ENCODE results near the gene NUDT1. TPM values are rescaled to one million over a fixed set of nuclear protein-coding genes. Genes with fewer than 3 reads are reported as not detected.

NUDT1 gene
- polyA plus RNA-seq (2013) = 23.2 and 26.4 TPM in 2 replicates

GRCh38 chr7:2241580-2242540 lies at the start of gene NUDT1, which contains the start of gene MRM2:
Gene NUDT1 (plus strand): TSS chr7:2242226. CDS start chr7:2244575, 2,349 bp downstream.
Gene MRM2 (minus strand): TSS chr7:2242205. CDS start chr7:2242169, 36 bp downstream.
- H3K9me3 ChIP-seq (ENCODE audit: insufficient read depth, low read depth, low read length) = no peaks in the 10 kb centered on the region
- H2BK120ac ChIP-seq (ENCODE audit: insufficient read depth, low read length, poor library complexity) = peak within 1 kb of the TSS; percentile 84
- H3K23ac ChIP-seq (ENCODE audit: low read length) = no peak within 1 kb of the TSS
- peak within 1 kb of the TSS; percentile 99 for H3K4ac ChIP-seq (ENCODE audit: low read depth, low read length)
- peak within 1 kb of the TSS; percentile 98 for H3K9ac ChIP-seq (ENCODE audit: low read length)
- peak within 1 kb of the TSS; percentile 98 for H4K8ac ChIP-seq (ENCODE audit: low read depth, low read length)
- peak within 1 kb of the TSS; percentile 97 for H3K18ac ChIP-seq (ENCODE audit: low read length)
- WGBS (ENCODE audit: extremely low coverage, insufficient coverage, insufficient read length) = no CpG with 5 or more reads among the region's 81 CpGs
- H3K4me1 ChIP-seq (ENCODE audit: control insufficient read depth in 1 of 2, insufficient read depth in 2 of 2, low read length in 2 of 2) = peaks cover 8 to 9% of the 10 kb centered on the region in 2 experiments
- peak within 1 kb of the TSS; percentile 100 for H3K4me3 ChIP-seq (ENCODE audit: low read depth, low read length)
- no peak within 1 kb of the TSS for H2BK12ac ChIP-seq (ENCODE audit: low read length)
- H4K12ac ChIP-seq (ENCODE audit: low read depth, low read length) = peak within 1 kb of the TSS; percentile 98
- H2AFZ ChIP-seq (ENCODE audit: insufficient read depth, low read length, poor library complexity) = peak within 1 kb of the TSS; percentile 94
- H3K4me2 ChIP-seq (ENCODE audit: low read length) = peak within 1 kb of the TSS; percentile 75
- no peaks in the 10 kb centered on the region for H3K27me3 ChIP-seq (ENCODE audit: insufficient read depth, low read length)
- peaks cover 11% of the 10 kb centered on the region for H3K79me1 ChIP-seq (ENCODE audit: low read length)
- H4K91ac ChIP-seq (ENCODE audit: low read depth, low read length) = peak within 1 kb of the TSS; percentile 93
- peaks cover 28 to 29% of the 10 kb centered on the region in 2 experiments for H3K36me3 ChIP-seq (ENCODE audit: control insufficient read depth in 1 of 2, insufficient read depth in 2 of 2, low read length in 2 of 2)
- H3K14ac ChIP-seq (ENCODE audit: low read length) = peak within 1 kb of the TSS; percentile 97
- DNase-seq = peak; percentile 76 to 93
- H2AK5ac ChIP-seq (ENCODE audit: low read length) = peak within 1 kb of the TSS; percentile 92
- H3K79me2 ChIP-seq (ENCODE audit: control insufficient read depth, insufficient read depth, low read length, poor library complexity) = peaks cover 6% of the 10 kb centered on the region
- peak within 1 kb of the TSS; percentile 3 for H3K27ac ChIP-seq (ENCODE audit: low read depth, low read length)
- H2BK5ac ChIP-seq (ENCODE audit: low read depth, low read length, poor library complexity) = peak within 1 kb of the TSS; percentile 53

- no peak overlapping the region for H2BK5ac ChIP-seq (ENCODE audit: low read depth, low read length, poor library complexity)
- H3K4me2 ChIP-seq (ENCODE audit: low read length) = no peak overlapping the region
- H2BK120ac ChIP-seq (ENCODE audit: insufficient read depth, low read length, poor library complexity) = no peak overlapping the region
- H3K9me3 ChIP-seq (ENCODE audit: insufficient read depth, low read depth, low read length) = no peaks in the 10 kb centered on the region
- no peak for DNase-seq
- H4K12ac ChIP-seq (ENCODE audit: low read depth, low read length) = no peak overlapping the region
- H3K18ac ChIP-seq (ENCODE audit: low read length) = no peak overlapping the region
- no peak overlapping the region for H3K9ac ChIP-seq (ENCODE audit: low read length)
- H3K27me3 ChIP-seq (ENCODE audit: insufficient read depth, low read length) = no peaks in the 10 kb centered on the region
- WGBS (ENCODE audit: extremely low coverage, insufficient coverage, insufficient read length) = no CpG with 5 or more reads among the region's 18 CpGs
- H3K4me3 ChIP-seq (ENCODE audit: low read depth, low read length) = no peak overlapping the region
- H3K4me1 ChIP-seq (ENCODE audit: control insufficient read depth in 1 of 2, insufficient read depth in 2 of 2, low read length in 2 of 2) = no peaks in the 10 kb centered on the region
- H3K14ac ChIP-seq (ENCODE audit: low read length) = no peak overlapping the region
- H3K79me2 ChIP-seq (ENCODE audit: control insufficient read depth, insufficient read depth, low read length, poor library complexity) = no peaks in the 10 kb centered on the region
- no peak overlapping the region for H3K27ac ChIP-seq (ENCODE audit: low read depth, low read length)
- H4K91ac ChIP-seq (ENCODE audit: low read depth, low read length) = no peak overlapping the region
- no peak overlapping the region for H2BK12ac ChIP-seq (ENCODE audit: low read length)
- H2AK5ac ChIP-seq (ENCODE audit: low read length) = no peak overlapping the region
- no peak overlapping the region for H3K23ac ChIP-seq (ENCODE audit: low read length)
- H3K4ac ChIP-seq (ENCODE audit: low read depth, low read length) = no peak overlapping the region
- H4K8ac ChIP-seq (ENCODE audit: low read depth, low read length) = no peak overlapping the region
- H3K36me3 ChIP-seq (ENCODE audit: control insufficient read depth in 1 of 2, insufficient read depth in 2 of 2, low read length in 2 of 2) = peaks cover 23 to 24% of the 10 kb centered on the region in 2 experiments
- H2AFZ ChIP-seq (ENCODE audit: insufficient read depth, low read length, poor library complexity) = no peak overlapping the region
- no peaks in the 10 kb centered on the region for H3K79me1 ChIP-seq (ENCODE audit: low read length)
Measured at GRCh38 chr7:2192831-2193534, 49.0 kb upstream of the NUDT1 start.

DNA sequence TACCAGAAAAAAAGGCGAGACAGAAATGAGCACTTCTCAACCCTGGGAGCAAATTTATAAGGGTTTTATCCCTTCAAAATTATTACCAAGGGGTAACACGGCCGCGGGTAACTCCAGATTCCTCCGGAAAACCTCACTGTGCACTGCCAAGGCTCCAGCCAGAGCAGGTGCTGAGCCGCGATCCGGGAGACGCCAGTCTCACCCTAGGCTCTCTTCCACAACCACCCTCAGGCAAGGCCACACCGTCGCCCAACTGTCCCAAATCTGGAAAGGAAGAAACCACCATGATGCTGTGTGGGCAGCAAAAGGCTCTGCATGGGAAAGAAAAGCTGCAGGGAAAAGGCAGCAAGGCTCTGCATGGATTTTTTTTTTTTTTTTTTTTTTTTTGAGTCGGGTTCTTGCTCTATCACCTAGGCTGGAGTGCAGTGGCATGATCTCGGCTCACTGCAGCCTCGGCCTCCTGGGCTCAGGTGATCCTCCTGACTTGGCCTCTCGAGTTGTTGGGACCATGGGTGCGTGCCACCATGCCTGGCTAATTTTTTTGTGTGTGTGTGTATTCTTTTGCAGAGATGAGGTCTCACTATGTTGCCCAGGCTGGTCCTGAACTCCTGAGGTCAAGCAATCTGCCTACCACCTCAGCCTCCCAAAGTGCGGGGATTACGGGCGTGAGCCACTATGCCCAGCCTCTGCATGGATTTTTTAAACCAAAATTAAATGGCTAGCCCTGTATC lies 48.3 kb upstream of the NUDT1 start:
- H2AFZ ChIP-seq (ENCODE audit: insufficient read depth, low read length, poor library complexity) = no peak overlapping the region
- H3K18ac ChIP-seq (ENCODE audit: low read length) = no peak overlapping the region
- no peak overlapping the region for H3K4me3 ChIP-seq (ENCODE audit: low read depth, low read length)
- no peak for DNase-seq
- no peaks in the 10 kb centered on the region for H3K9me3 ChIP-seq (ENCODE audit: insufficient read depth, low read depth, low read length)
- no peaks in the 10 kb centered on the region for H3K79me2 ChIP-seq (ENCODE audit: control insufficient read depth, insufficient read depth, low read length, poor library complexity)
- no peak overlapping the region for H3K9ac ChIP-seq (ENCODE audit: low read length)
- H3K27me3 ChIP-seq (ENCODE audit: insufficient read depth, low read length) = no peaks in the 10 kb centered on the region
- no peak overlapping the region for H2BK12ac ChIP-seq (ENCODE audit: low read length)
- H3K14ac ChIP-seq (ENCODE audit: low read length) = no peak overlapping the region
- H4K8ac ChIP-seq (ENCODE audit: low read depth, low read length) = no peak overlapping the region
- H3K4ac ChIP-seq (ENCODE audit: low read depth, low read length) = no peak overlapping the region
- H3K4me2 ChIP-seq (ENCODE audit: low read length) = no peak overlapping the region
- WGBS (ENCODE audit: extremely low coverage, insufficient coverage, insufficient read length) = no CpG with 5 or more reads among the region's 19 CpGs
- no peak overlapping the region for H2AK5ac ChIP-seq (ENCODE audit: low read length)
- no peak overlapping the region for H4K12ac ChIP-seq (ENCODE audit: low read depth, low read length)
- H3K36me3 ChIP-seq (ENCODE audit: control insufficient read depth in 1 of 2, insufficient read depth in 2 of 2, low read length in 2 of 2) = peaks cover 27 to 29% of the 10 kb centered on the region in 2 experiments
- no peak overlapping the region for H3K27ac ChIP-seq (ENCODE audit: low read depth, low read length)
- no peak overlapping the region for H2BK5ac ChIP-seq (ENCODE audit: low read depth, low read length, poor library complexity)
- H3K4me1 ChIP-seq (ENCODE audit: control insufficient read depth in 1 of 2, insufficient read depth in 2 of 2, low read length in 2 of 2) = no peaks in the 10 kb centered on the region
- no peak overlapping the region for H2BK120ac ChIP-seq (ENCODE audit: insufficient read depth, low read length, poor library complexity)
- H3K79me1 ChIP-seq (ENCODE audit: low read length) = no peaks in the 10 kb centered on the region
- no peak overlapping the region for H3K23ac ChIP-seq (ENCODE audit: low read length)
- no peak overlapping the region for H4K91ac ChIP-seq (ENCODE audit: low read depth, low read length)

Data from trophoblast cell (in vitro differentiated cells and primary cell).